Mononuclear cell (primary cell): Measurements from ENCODE around the gene GPS1. TPM values are rescaled to one million over a fixed set of nuclear protein-coding genes. Genes with fewer than 3 reads are reported as not detected.

Experiments
- H3K27me3 ChIP-seq: 2 replicates; pipeline ENCODE4 v1.6.0; 2011; ENCODE audit warnings: low read length, control low read depth; ENCODE audit not compliant: insufficient read depth
- H3K4me1 ChIP-seq: 2 replicates; pipeline ENCODE4 v1.5.1; 2011; ENCODE audit warnings: mild to moderate bottlenecking, low read length, control low read depth; ENCODE audit not compliant: insufficient read depth
- H3K4me3 ChIP-seq: 2 replicates; pipeline ENCODE4 v1.5.1; 2011; ENCODE audit warnings: mild to moderate bottlenecking, low read length, moderate library complexity
- H3K9me3 ChIP-seq: 2 replicates; pipeline ENCODE4 v1.5.1; 2011; ENCODE audit warnings: low read depth, mild to moderate bottlenecking, control low read depth, low read length
- total RNA-seq: library from RNA; depleted of rRNA; stranded (reverse); fragments of >200 nt; gene quantifications from one replicate; pipeline ENCODE4 v1.2.3, GENCODE V29; 2012

Gene GPS1
- total RNA-seq, 1 donor, result 47.4 TPM

GRCh38 chr17:82106688-82107305, 55.1 kb downstream of the GPS1 start:
- H3K4me3 ChIP-seq, result peak overlapping the region; percentile 35
- H3K4me1 ChIP-seq, result peaks cover 30% of the 10 kb centered on the region
- no peaks in the 10 kb centered on the region for H3K27me3 ChIP-seq
- H3K9me3 ChIP-seq, result no peaks in the 10 kb centered on the region

Other genes starting within 250 kb of the GPS1 start
- gene GCGR, start 247.7 kb upstream of the GPS1 start, total RNA-seq, result not detected
- 32.3 TPM for gene MCRIP1, start 218.6 kb upstream of the GPS1 start, total RNA-seq
- not detected for gene PPP1R27, start 216.8 kb upstream of the GPS1 start, total RNA-seq
- 239 TPM for gene P4HB, start 191.4 kb upstream of the GPS1 start, total RNA-seq
- 189 TPM for gene ARHGDIA, start 180.6 kb upstream of the GPS1 start, total RNA-seq
- 77.9 TPM for gene ALYREF, start 160.3 kb upstream of the GPS1 start, total RNA-seq
- gene ANAPC11, start 160.2 kb upstream of the GPS1 start, total RNA-seq, result 36.3 TPM
- 0.10 TPM for gene NPB, start 149.7 kb upstream of the GPS1 start, total RNA-seq
- gene PCYT2, start 140.5 kb upstream of the GPS1 start, total RNA-seq, result 10.6 TPM
- gene SIRT7, start 133.7 kb upstream of the GPS1 start, total RNA-seq, result 21.6 TPM
- 14.9 TPM for gene MAFG, start 124.2 kb upstream of the GPS1 start, total RNA-seq
- gene PYCR1, start 114.6 kb upstream of the GPS1 start, total RNA-seq, result 0.52 TPM
- not detected for gene MYADML2, start 104.7 kb upstream of the GPS1 start, total RNA-seq
- not detected for gene NOTUM, start 90.7 kb upstream of the GPS1 start, total RNA-seq
- 10.3 TPM for gene ASPSCR1, start 74.3 kb upstream of the GPS1 start, total RNA-seq
- gene CENPX, start 29.0 kb upstream of the GPS1 start, total RNA-seq, result 18.6 TPM
- 5.5 TPM for gene LRRC45, start 28.6 kb upstream of the GPS1 start, total RNA-seq
- 0.63 TPM for gene RAC3, start 20.2 kb upstream of the GPS1 start, total RNA-seq
- gene DCXR, start 14.2 kb upstream of the GPS1 start, total RNA-seq, result 25.2 TPM
- 13.7 TPM for gene RFNG, start 87 bp upstream of the GPS1 start, total RNA-seq
- gene DUS1L, start 13.9 kb downstream of the GPS1 start, total RNA-seq, result 73.6 TPM
- 21.8 TPM for gene FASN, start 46.3 kb downstream of the GPS1 start, total RNA-seq
- gene CCDC57, start 160.9 kb downstream of the GPS1 start, total RNA-seq, result 36.6 TPM
- 105 TPM for gene SLC16A3, start 177.1 kb downstream of the GPS1 start, total RNA-seq
- 89.3 TPM for gene CSNK1D, start 221.8 kb downstream of the GPS1 start, total RNA-seq